ENCODE measurements around the gene NOS3.

NOS3 gene

DNA sequence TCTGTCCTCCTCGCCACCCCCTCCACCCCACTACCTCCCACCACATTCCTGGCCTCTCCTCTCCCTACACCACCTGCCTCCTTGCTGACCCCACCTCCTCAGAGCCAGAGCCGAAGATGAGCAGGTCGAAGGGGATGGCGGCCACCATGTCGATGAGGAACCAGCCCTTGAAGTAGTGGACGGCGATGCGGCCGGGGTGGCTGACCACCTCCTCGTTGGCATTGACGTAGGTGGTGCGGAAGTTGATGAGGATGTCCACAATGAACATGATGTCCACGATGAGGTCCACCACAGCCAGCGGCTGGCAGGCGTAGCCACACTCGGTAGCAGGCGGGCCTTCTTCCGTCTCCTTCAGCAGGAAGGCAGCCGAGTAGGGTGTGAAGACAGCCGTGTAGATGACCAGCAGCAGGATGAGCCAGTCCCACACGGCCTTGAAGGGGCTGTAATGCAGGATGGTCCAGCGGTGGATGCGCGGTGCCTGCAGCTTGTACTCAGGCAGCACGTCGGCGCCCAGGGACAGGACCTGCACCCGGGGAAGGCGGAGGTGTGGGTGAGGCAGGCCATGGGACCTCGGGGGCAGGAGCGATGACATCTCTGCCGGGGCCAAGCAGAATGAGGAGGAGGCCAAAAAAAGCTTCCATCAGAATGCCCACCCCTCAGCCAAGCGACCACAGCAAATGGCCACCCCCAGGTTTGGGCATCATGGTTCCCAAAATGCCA, 38.3 kb upstream of the NOS3 start:
- no peak for DNase-seq

DNA sequence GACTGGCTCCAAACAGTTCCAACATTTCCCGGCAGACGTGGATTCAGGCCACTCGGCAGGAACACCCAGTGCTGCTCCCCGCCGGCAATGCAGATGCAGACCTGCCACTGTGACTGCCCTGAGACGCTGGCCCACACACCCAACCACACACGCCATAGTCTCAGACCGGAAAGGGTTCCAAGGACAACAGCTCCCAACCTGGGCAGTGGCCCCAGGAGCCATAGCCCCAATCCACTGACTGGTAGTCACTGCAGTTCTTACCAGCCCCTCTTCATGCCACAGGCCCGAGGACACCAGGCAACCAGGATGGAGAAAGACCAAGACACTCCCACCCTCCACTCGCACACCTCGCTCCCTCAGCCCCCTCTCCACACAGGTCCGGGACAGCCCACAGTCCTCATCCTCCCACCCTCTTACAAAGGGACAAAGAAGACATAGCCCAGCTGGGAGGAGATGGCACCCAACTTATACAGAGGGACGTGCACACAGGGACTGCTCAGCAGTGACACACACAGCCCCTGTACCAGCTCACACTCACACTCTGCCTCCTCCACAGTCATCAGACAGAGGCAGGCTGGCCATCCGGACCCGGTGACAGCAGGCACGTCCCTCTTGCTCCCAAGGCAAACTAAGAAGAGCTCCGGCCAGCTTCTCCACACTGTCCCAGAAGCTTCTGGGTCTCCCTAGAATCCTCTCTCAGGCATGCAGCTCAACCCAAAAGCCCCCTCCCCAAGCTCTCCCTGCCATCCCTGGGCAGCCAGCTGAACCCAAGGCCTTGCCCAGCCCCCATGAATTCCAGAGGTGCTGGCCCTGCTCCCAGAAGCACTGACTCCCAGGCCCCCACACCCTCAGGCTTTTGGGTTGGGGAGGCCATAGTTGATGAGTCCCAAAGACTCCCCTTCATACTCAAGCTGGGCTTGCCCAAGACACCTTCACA, 37.5 kb upstream of the NOS3 start:
- no peak for DNase-seq

DNA sequence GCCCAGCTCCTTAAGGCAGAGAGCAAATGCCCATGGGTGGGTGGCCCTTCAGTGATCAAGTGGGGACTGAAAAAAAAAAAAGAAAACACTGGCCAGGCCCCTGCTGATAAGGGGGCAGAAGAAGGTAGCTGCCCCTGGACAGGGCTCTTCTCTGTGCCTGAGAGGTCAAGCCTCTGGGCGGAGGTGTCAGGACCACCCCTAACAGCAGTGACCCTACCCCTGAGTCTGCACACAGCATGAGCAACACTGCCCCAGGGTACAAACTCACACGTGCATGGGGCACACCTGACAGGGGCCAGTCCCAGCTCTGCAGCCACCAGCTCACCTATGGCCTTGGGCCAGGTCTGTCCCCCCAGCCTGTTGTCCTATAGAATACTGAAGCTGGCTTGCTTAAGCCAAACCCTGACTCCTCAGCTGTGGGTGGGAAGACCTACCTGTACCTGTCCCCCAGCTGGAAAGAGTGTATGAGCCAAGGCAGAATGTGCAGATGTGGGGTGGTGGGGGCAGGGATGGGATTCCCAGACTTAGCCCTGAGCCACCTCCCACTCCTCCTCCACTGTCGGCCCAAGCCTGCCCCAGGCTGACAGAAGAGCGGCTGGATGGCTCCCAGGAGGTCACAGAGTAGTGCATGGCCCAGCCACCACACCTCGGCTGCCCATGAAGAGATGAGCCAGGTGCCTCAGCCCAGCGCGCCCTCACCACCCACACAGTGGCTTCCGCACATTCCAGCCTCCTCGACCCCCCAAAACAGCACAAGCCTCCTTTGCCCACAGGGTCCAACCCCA, 36.4 kb upstream of the NOS3 start:
- no peak for DNase-seq

DNA sequence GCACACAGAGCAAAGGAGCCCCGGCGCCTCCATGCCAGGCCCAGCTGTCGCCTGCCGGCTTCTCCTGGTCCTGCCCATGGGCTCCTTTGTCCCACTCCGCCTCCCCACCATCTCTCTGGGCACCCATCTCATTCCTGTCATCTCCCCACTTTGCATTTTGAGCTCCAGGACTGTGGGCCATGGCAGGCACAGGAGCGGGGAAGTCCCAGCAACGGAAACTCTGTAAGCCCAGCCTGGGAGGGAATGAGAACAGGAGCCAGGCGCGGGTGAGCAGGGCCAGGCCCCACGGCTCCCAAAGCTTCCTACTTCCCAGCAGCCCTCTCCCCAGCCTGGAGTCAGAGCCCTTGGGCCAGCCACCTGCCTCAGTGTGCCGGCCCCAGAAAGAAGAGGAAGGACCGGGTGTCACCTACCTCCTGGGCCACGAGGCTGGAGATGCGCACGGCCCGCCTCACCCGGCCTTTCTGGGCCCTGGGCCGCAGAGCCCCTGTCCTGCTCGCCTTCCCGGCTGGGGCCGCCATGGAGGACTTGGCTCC, 35.8 kb upstream of the NOS3 start:
- no peak for DNase-seq

DNA sequence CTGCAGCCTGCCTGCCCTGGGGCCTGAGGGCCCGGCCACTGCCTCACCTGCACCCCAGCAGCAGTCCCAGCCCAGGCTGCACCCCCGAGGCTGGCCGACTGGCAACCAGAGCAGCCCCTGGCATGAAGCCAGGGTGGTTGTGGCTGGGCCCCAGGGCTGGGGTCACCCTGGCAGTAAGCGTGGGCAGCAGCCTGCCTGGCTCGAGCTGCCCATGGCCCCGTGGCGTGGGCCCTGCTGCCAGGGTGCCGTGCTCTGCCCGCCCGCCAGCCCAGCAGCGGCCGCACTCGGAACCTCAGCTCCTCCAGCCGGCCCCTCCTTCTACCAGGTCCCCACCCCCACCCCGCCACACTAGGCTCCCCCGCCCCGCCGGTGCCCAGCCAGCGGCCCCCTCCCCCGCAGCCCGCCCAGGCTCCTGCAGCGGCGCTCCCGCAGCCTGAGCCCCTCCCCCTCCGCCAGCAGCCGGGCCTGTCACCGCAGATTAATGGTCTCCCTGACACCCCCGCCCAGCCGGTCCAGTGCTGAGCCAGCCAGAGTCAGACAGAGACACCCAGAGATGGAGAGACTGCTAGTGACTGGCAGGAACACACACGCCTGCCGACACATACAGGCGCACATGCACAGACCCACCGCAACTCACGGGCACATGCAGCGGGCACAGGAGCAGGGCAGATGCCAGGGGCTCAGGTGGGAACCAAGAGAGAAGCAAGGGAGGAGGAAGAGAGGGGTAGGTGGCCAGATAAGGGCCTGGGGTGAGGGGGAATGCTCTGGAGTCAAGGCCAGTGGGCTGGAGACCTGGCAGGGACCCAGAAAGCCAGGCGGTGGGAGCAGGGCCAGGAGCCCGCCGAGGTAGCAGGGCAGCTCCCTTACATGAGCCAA, 35.1 kb upstream of the NOS3 start:
- no peak for DNase-seq

DNA sequence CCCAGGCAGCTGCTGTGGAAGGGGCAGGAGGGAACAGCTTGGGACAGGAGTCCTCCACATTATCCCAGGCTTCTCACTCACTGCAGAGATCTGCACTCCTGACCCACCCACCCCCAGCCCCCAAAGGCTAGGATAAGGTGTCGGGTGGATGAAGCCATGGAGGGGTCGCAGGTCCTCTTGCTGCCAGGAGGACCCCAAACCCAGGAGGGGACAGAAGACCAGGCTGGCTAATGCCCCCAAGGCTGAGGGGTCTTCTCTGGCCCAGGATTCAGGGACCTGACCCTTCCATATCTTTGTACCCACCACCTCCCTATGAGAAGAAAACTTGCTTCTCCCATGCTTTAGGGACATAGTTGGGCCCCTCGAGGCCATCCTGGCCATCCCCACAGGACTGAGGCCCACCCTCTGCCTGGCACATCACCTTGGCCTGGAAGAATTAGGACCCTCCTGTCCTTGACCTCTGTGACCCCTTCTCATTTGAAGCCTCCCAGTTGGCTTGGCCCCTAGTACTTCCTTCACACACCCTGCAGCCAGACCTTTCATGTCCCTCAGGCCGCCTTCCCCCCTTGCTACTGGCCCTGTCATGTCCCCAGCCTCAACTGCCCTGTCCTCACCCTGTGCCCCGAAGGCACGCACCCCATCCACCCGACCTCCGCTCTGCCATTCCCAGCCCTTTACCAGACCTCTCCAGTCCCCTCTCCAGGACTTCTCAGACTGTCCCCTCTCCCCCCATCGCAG, 34.3 kb upstream of the NOS3 start:
- DNase-seq: no peak

DNA sequence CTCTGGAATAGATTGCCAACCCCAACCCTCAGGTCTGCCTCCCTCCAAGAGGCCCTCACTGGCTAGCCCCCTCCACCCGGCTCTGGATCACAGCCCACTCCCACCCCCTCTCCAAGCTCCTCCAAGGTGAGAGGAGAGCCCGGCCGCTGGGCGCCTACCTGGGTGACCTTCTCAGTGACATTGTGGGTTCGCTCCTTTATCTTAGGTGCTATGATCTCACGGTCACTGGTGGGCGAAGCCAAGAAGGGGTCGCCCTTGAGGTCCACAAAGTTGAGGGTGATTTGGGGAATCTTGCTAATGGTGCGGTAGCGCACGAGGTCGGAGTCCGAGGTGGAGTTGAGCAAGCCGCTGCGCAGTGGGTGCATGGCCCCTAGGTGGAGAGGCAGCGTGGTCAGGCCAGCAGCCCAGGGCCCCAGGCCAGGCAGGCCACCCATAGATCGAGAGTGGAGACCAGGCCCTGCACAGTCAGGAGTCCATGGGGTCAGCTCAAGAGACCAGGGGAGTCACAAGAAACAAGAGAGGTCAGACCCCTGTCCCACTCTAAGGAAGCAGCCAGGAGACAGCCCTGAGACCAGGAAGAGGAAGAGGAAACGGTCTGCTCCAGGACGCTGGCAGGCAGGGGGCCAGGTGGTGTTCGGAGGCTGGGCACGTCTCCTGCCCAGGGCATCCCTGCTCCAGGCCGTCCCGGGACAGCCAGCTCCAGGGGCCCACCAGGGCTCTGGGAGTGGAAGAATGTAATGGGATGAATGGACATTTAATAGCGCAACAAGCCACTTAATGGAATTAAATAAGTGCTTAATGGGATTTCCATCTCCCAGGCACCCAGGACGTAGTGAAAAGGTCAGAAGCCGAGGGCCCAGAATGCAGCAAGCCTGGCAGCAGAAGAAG, 33.4 kb upstream of the NOS3 start:
- no peak for DNase-seq

DNA sequence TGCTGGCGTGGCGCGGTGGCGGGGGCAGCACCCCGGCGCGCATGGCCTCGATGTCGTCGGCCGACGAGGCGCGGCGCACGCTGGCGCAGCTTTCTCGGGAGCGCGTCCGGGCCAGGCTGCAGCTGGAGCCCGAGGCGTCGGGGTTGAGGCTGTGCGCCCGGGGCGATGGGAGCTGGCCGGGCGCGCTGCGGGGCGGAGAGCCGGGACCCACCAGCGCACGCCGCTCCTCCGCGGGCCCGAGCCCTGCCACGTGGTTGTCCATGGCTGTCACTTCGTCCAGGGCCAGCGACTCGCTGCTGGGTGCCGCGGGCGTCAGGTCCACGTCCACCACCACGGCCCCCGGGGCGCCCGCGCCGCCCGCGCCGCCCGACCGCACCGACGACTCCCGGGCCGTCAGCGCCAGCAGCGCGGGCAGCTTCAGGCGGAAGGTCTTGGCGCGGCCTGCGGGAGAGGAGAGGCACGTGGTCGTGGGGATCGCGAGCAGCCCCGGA, 32.7 kb upstream of the NOS3 start:
- no peak for DNase-seq

DNA sequence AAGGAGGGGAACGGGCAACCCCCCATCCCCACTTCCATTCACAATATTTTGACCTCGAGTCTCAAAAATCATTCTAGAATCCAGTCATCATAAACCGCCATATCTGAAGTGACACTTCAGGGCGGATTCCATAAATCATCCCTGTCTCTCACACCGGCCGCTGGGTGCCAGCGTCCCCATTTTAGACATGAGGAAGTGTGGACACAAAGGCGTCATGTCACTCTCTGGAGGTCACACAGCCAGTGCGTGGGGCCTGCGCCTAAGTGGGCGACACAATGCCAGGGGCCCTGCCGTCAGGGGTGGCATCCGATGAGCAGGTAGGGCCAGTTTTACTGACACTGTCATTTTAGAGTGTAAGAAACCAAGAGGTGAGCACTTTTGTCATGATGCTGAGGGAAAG, 32.2 kb upstream of the NOS3 start:
- DNase-seq: no peak

DNA sequence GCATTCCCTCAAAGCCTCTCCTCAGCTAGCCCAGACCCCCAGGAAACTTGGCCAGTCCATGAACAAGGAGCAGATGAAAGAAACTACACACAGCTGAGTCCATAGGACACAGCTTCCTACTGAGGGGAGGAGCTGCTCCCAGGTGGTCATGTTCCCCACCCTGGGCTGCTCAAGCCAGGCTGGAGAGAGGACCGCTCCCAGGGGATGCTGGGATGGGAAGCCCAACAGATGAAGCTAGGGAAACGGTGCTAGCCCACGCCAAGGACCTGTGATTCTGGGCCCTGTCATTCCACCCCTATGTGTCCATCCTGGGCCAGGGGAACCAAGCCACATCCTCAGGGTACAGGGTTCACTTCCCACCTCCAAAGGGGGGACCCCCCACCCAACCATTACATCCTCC, 31.7 kb upstream of the NOS3 start:
- no peak for DNase-seq

DNA sequence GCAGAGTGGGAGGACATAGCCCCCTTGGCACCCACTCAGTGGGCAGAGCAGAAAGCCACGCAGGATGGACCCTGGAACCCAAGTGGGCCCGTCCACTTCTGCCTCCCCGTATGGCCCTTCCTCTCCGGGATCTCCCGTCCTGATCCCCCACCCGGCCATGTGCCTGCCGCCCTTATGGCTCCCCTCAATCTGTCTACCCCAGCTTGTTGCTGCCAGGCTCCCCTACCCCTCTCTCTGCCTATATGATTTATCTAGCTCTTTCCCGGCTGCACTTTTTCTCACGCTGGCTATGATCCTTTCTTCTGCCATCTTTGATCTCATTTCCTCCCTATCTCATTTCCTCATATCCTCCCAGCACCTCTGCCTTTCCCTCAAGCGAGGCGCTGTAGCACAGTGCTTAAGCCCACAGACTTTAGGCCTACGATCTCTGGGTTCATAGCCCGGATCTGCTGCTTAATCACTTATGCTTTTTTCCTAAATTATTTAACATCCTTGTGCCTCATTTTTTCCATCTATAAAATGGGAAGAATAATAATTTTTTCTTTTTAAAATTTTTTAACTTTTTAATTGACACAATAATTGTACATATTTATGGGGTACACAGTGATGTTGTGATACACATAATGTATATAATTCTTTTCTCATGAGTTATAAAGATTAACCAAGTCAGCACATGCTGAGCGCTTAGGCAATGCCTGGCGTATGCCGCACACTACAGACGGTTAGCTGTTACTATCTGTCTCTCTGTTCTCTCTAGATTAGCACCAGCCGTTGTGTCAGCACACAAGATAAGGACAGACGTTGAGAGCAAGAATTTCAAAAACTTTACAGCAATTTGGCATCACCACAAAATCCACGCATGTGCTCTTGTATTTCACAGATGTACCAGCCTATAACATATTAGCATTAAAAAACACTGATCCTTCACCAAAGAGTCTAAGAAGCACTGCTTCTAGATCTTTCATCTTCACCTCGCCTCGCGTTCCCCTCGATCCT, 30.8 kb upstream of the NOS3 start:
- no peak for DNase-seq

DNA sequence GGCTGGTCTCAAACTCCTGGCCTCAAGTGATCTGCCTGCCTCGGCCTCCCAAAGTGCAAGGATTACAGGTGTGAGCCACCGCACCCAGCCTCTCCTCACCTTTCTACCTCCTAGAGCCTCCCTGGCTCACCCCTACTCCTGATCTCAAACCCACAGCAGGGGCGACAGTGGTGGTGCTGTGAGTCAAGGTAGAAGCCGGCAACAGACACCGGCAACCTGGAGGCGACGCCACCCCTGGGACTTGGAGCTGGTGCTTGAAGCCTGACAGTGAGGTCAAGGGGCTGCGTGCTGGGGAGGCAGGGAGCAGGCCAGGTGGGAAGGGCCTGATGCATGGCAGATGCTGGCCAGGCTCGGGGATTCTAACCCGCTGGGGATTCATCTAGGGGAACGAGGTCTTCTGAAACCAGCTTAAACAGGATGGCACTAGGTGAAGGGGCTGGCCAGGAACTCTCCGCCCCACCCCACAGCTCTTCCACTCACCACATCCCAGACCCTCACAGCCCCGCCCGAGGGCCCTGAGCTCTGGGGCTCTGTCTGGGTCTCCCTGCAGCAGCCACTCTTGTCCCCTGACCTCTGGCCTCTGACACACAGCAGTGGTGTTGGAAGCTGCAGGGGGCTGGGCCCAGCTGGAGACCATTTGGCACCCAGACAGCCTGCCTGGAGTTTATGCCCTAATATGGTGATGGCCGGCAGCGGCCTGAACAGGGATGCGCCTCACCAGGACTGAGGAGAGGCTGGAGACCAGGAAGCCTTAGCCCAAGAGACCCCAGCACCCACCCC, 29.1 kb upstream of the NOS3 start:
- DNase-seq: no peak

DNA sequence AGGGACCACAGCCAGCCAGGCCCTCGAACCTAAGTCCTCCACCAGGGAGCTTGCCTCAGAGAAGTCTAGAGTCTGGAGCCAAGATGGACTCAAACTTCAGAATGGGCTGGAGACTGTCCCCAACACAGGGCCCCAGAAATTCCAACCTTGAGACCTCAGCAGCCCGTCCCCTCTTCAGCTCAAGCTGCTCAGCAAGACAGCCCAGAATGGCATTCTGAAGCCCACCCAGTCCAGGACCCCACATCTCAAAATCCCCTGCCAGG, 28.6 kb upstream of the NOS3 start:
- DNase-seq: no peak

DNA sequence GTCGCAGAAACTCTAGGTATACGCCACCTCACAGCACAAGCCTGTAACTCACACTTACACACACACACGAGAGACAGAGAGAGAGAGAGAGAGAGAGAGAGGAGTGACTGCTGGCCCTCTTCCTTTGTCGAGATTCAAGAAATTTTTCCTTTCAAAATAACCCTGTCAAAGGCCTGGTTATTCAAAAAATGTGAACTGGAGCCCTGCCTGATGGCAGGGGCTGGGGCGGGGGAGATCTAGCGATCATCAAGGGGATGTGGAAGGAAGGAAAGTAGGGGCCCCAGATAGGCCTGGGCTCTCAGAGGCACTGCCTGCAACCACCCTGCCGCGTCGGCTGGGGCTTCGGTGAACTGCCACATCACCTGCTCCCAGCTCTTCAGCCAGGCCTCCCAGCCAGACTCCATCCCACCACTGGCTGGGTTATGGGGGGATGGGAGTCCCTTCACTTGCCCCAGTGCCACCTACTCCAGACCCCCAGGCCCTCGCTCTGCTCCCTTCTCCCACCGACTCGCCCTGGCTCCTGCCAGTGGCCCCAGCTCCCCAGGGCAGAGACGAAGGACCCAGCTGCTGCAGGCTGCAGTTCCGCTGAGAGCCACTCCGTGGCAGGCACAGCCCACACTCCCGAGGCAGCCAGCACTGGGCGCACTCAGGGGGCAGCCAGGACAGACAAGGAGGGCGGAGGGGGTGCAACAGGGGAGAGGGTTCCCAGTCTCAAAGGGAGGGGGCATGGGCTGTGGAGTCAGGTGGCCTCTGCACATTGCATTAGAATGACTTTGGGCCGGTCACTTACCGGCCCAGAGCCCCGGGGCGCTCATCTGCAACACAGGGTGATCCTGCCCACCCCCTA, 28.0 kb upstream of the NOS3 start:
- DNase-seq: no peak

DNA sequence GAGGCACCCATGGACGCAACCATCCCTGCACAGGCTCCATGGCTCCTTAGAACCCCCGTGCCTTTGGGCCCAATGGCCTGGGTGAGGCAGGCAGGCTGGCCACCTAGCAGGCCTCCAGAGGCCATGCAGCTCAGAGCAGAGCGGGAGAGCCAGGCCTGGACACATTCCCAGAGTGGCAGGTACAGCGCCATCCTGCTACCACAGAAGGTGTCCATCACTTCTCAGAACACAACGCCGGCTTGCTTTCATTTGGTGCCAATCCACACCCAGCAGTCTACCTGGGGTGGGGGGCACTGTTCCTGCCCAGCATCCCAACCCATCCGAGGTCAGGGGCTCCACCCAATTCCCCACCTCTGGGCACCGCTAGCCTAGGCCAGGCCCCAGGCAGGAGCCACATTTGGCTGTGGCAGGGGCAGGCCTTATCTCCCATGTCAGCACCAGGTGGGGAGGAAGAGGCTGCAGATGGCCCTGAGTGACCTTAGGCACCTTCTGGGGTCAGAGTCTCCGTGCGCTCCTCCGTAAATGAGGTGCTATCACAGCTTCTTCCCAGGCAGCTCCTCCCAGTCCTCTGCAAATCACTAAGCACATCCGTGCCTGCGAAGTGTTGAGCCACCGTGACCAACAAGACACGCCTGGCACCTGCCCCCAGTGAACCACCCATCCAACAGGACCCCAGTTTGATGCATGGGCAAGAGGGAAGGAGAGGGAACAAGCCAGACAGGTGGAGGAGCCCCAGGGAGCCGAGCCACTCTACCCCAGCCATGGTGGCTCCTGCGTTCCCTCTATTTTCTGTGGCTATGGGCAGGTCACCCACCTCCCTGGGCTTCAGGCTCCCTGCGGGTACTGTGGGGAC, 26.9 kb upstream of the NOS3 start:
- no peak for DNase-seq

DNA sequence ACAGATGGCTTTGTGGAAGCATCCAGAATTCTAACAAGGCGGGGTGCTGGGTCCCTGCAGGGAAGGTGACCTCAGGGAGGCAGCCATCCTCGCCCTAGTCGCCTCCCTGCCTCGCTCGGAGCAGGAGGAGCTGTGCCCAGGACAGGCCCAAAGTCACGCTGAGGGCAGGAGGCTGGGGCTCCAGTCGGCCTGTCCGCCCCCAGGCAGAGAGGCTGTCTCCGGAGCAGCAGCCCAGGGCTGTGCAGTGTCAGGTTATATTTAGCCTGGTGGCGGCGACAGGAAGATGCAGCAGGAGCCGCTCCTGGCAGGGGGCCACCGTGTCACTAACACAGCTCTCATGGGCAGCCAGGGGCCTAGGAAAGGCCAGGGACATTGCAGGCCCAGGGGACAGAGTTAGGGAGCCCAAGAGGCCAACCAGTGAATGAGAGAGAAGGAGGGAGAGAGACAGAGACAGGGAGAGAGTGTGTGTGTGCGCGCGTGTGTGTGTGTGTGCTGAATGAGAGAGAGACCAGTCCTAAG, 26.2 kb upstream of the NOS3 start:
- DNase-seq: no peak
